Mucosa of descending colon (tissue), 3 donors: ENCODE measurements around the gene ATG3. TPM values are rescaled to one million over a fixed set of nuclear protein-coding genes. Genes with fewer than 3 reads are reported as not detected.

Experiments used
- ATAC-seq: fragments of 200-7000 bp; cut with Tn5 transposase; one replicate; pipeline ENCODE4 v1.9.1; 2020; ENCODE audit warnings: mild to moderate bottlenecking, moderate library complexity
- DNase-seq, 3 donors: peaks; one replicate each; pipeline ENCODE4 v3.0.0-alpha.2; 2020
- H3K36me3 ChIP-seq: fragments of 200-600 bp; one replicate; pipeline ENCODE4 v1.8.0; 2021; ENCODE audit warnings: low read depth, mild to moderate bottlenecking
- H3K4me1 ChIP-seq: fragments of 200-600 bp; one replicate; pipeline ENCODE4 v1.8.0; 2021; ENCODE audit warnings: low read depth, mild to moderate bottlenecking
- H3K4me3 ChIP-seq: fragments of 200-600 bp; one replicate; pipeline ENCODE4 v1.8.0; 2021; ENCODE audit warnings: mild to moderate bottlenecking
- H3K9me3 ChIP-seq: fragments of 200-600 bp; one replicate; pipeline ENCODE4 v1.8.0; 2021; ENCODE audit warnings: mild to moderate bottlenecking
- intact Hi-C, 2 donors: fragments of 100-400 bp; cut with DNase I in 1 of 2; cut with micrococcal nuclease in 1 of 2; formaldehyde crosslinking; loops; one replicate each; pipeline versions ENCODE4 v1.11.0 to v1.11.1; 2022; cut with DNase I, micrococcal nuclease
- total RNA-seq, 3 donors: library from RNA; stranded (reverse); fragmentation: NEBNext Ultra II Directional in 2 of 3; extraction: Animal tissue kit (Norgen Biotek cat#: 25700) in 2 of 3; gene quantifications; one replicate each; pipeline versions ENCODE4 v1.2.1 to v1.2.4, GENCODE V29; 2021 to 2023
- TF ChIP-seq, protein P1 (sequence below): fragments of 200-600 bp; IDR thresholded peaks from one replicate; pipeline ENCODE4 v1.8.0; 2022; ENCODE audit warnings: antibody characterized with exemption, mild to moderate bottlenecking
- donor health status: DM: no; HTN: no; CAD: no; lungs with moderate emphysema.
- donor health status: DM: no; HTN: no; CAD: no.
- donor health status: DM: no; HTN: yes; CAD: no.

ATG3 gene
- total RNA-seq, 3 donors from 2014 or later: 44.1 to 60.0 (median 51.0) TPM

DNA sequence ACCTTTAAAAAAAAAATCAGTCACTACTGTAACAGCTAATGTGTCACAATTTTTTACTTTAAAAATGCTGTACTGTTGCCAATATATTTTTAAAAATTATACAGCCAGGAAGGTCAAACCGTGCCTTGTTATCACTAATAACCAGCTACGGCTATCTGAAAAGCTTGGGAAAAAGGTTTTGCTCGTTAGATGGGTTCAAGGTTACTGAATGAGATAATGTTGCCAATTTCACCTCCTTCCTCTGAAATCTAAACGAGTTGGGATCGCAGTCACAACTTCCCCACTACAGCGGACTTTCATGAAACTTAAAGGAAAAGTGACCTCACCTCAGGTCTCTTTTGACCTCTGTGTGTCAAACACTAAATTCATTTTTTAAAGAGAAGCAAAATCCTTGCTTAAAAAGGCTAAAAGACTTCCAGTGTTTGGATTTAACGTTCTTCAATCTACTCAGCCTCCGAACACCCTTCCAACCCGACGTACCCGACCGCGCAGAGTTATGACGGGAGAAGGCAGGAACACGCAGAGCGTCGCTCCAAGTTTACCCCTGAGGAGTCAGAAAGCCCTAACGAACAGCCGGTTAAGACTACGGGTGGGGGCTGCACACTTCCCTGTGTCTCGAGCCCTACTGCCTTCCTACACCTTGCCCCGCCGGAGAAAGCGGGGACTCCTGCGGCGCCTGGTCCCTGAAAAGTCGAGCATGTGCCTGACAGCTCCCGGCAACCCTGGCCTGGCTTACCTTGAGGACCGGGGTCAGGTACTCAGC is 860 bp downstream of the ATG3 start:
- peaks cover 20% of the 10 kb centered on the region for H3K4me1 ChIP-seq
- peaks cover 6% of the 10 kb centered on the region for H3K36me3 ChIP-seq
- H3K9me3 ChIP-seq: no peaks in the 10 kb centered on the region
- H3K4me3 ChIP-seq: peak overlapping the region; percentile 83
- intact Hi-C loops: no loop called here
- DNase-seq: peak; percentile 74 to 80 (median 75)
- peak; percentile 56 for ATAC-seq
- TF ChIP-seq, protein P1, sequence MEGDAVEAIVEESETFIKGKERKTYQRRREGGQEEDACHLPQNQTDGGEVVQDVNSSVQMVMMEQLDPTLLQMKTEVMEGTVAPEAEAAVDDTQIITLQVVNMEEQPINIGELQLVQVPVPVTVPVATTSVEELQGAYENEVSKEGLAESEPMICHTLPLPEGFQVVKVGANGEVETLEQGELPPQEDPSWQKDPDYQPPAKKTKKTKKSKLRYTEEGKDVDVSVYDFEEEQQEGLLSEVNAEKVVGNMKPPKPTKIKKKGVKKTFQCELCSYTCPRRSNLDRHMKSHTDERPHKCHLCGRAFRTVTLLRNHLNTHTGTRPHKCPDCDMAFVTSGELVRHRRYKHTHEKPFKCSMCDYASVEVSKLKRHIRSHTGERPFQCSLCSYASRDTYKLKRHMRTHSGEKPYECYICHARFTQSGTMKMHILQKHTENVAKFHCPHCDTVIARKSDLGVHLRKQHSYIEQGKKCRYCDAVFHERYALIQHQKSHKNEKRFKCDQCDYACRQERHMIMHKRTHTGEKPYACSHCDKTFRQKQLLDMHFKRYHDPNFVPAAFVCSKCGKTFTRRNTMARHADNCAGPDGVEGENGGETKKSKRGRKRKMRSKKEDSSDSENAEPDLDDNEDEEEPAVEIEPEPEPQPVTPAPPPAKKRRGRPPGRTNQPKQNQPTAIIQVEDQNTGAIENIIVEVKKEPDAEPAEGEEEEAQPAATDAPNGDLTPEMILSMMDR: no peak

DNA sequence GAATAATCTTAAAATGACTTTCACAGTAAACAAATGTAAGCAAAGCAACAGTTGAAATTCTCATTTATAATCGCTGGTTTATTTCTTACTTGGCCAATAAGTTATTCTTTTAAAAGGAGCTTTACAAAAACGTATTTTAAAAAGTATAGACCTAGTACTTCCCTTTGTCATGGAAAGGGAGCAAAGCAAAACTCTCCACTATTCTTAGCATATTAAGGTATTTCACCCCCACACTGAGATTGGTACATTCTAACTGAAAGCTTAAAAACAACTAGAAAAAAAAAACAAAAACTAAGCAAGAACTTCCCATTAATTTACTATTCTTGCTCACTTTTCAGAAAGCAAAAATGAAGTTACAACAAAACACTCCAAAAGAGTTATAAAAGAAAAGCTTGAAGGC is 1.5 kb downstream of the ATG3 start:
- intact Hi-C loops: no loop called here
- DNase-seq (no peak), ATAC-seq (no peak)
- Histone ChIP-seq H3K4me1 (peaks cover 24% of the 10 kb centered on the region), H3K9me3 (no peaks in the 10 kb centered on the region), H3K4me3 (no peak overlapping the region), H3K36me3 (peaks cover 6% of the 10 kb centered on the region)
- TF ChIP-seq, protein P1: no peak

DNA sequence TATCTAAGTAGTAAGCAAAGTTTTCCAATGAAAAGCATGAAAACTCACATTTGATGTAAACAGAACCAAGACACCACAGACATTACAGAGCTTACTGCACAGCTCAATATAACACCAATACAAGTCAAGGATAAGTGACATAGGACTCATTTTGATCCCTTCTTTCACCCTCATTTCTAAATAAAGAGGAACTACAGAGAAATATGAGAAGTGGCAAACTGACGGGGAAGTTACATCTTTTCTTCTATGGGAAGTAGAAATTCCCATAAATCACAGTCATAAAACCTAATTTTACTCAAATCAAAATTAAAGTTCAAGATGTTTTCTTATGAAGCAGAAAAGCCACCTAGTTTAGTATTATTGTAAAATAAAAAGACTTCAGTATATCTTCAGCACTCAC is 3.8 kb downstream of the ATG3 start:
- TF ChIP-seq, protein P1: no peak
- Histone ChIP-seq H3K36me3 (peaks cover 6% of the 10 kb centered on the region), H3K4me3 (no peak overlapping the region), H3K4me1 (peaks cover 25% of the 10 kb centered on the region), H3K9me3 (no peaks in the 10 kb centered on the region)
- intact Hi-C loops: no loop called here
- DNase-seq (no peak), ATAC-seq (no peak)

DNA sequence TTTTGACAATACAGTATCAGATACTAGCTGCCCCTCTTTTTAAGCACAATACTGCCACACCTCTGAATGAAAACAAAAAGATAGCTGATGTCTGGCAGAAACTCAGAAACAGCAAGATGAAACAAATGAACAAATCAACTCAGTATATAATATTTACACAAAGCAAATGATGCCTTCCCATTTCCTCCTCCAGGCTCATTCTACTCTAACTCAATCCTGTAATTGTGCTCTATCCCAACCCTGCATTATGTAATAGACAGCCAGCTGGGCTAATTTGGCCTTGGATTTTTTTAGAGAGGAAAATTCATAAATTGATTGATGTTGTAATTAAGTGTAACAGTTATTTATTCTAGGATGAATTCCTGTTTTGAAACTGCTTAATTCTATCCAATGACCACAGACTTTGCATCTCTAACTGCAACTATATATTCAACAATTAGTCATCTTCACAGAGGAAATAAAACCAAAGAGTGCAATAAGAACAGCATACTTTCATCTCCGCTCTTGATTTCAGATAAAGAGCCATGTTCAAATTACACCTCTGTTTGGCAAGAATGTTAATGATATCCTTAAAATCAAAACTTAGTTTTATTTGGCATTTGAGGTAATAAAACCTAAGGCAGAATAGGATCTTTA is 6.1 kb downstream of the ATG3 start:
- no peaks in the 10 kb centered on the region for H3K36me3 ChIP-seq
- DNase-seq: no peak
- no peak overlapping the region for H3K4me3 ChIP-seq
- no peaks in the 10 kb centered on the region for H3K9me3 ChIP-seq
- ATAC-seq: peak; percentile 78
- intact Hi-C loops: no loop called here
- TF ChIP-seq, protein P1: no peak
- peaks cover 25% of the 10 kb centered on the region for H3K4me1 ChIP-seq

DNA sequence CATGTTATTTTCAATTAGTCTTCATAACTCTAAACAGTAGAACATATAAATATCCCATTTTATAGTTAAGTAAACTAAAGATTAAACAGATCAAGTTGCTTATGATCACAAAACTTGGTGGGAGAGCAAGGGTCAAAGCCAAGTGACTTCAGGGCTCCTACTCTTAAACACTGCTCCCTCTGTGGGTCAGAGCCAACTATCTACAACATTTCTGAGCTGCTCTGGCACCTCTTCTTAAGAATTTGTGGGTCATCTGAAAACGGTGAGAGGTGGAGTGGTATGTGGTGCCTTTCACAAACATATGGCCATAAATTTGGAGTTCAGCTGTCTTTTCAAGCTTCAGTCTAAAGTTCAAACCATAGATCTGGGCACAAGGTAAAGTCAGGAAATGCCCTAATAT is 10.9 kb downstream of the ATG3 start:
- H3K4me3 ChIP-seq: no peak overlapping the region
- ATAC-seq (peak; percentile 21), DNase-seq (no peak)
- H3K4me1 ChIP-seq: peaks cover 7% of the 10 kb centered on the region
- intact Hi-C loops: no loop called here
- TF ChIP-seq, protein P1: no peak
- H3K36me3 ChIP-seq: no peaks in the 10 kb centered on the region
- H3K9me3 ChIP-seq: no peaks in the 10 kb centered on the region
